ENCODE results near the gene ABCC4.
"Not testable (repeated sequence)": the region's sequence is repeated elsewhere in the genome, so short reads cannot be mapped to it uniquely, and the experiment has no call there.

ABCC4 gene

GRCh38 chr13:95298971-95299621, 2.2 kb downstream of the ABCC4 start:
- TF ChIP-seq CTCF (IDR thresholded peaks at IDR 0.05; ENCODE audit: control insufficient read depth, extremely low read depth, insufficient read depth): no peak
- peak overlapping the region; percentile 71 for H3K4me3 ChIP-seq (ENCODE audit: low read depth, low read length)
- DNase-seq (ENCODE audit: low read depth): no peak

- DNase-seq (ENCODE audit: low read depth): no peak
- H3K4me3 ChIP-seq (ENCODE audit: low read depth, low read length): peak overlapping the region; percentile 13; the same call in 1 of the 2 replicates
- TF ChIP-seq CTCF (IDR thresholded peaks at IDR 0.05; ENCODE audit: control insufficient read depth, extremely low read depth, insufficient read depth): no peak
These were observed 2.9 kb downstream of the ABCC4 start for GRCh38 chr13:95298169-95298965.

GRCh38 chr13:95296326-95296925, 4.8 kb downstream of the ABCC4 start:
- TF ChIP-seq CTCF (IDR thresholded peaks at IDR 0.05; ENCODE audit: control insufficient read depth, extremely low read depth, insufficient read depth): peak; percentile 63
- H3K4me3 ChIP-seq (ENCODE audit: low read depth, low read length): no peak overlapping the region
- no peak for DNase-seq (ENCODE audit: low read depth)

- TF ChIP-seq CTCF (IDR thresholded peaks at IDR 0.05; ENCODE audit: control insufficient read depth, extremely low read depth, insufficient read depth): no peak
- H3K4me3 ChIP-seq (ENCODE audit: low read depth, low read length): no peak overlapping the region
- DNase-seq (ENCODE audit: low read depth): no peak
These were observed 6.2 kb downstream of the ABCC4 start for GRCh38 chr13:95295026-95295425.

- TF ChIP-seq CTCF (IDR thresholded peaks at IDR 0.05; ENCODE audit: control insufficient read depth, extremely low read depth, insufficient read depth): no peak
- no peak for DNase-seq (ENCODE audit: low read depth)
- H3K4me3 ChIP-seq (ENCODE audit: low read depth, low read length): no peak overlapping the region
These were observed 8.6 kb downstream of the ABCC4 start for GRCh38 chr13:95292622-95293021.

GRCh38 chr13:95289901-95290300, 11.3 kb downstream of the ABCC4 start:
- DNase-seq (ENCODE audit: low read depth); H3K4me3 ChIP-seq (ENCODE audit: low read depth, low read length): not testable (repeated sequence)

GRCh38 chr13:95289020-95289444, 12.2 kb downstream of the ABCC4 start:
- no peak overlapping the region for H3K4me3 ChIP-seq (ENCODE audit: low read depth, low read length)
- no peak for DNase-seq (ENCODE audit: low read depth)
- TF ChIP-seq CTCF (IDR thresholded peaks at IDR 0.05; ENCODE audit: control insufficient read depth, extremely low read depth, insufficient read depth): no peak
